GM12875 (cell line): ENCODE measurements around the gene SCFD2.

Experiments used
- H3K4me3 ChIP-seq: one replicate; pipeline ENCODE4 v1.5.1; 2011; ENCODE audit warnings: low read depth, low read length, control low read depth
- CTCF ChIP-seq: IDR thresholded peaks from 2 replicates; pipeline ENCODE4 v1.5.1; 2011; ENCODE audit warnings: low read depth, mild to moderate bottlenecking, control low read depth, inconsistent platforms, low read length, moderate library complexity, borderline replicate concordance; ENCODE audit not compliant: insufficient read depth

SCFD2 gene

DNA sequence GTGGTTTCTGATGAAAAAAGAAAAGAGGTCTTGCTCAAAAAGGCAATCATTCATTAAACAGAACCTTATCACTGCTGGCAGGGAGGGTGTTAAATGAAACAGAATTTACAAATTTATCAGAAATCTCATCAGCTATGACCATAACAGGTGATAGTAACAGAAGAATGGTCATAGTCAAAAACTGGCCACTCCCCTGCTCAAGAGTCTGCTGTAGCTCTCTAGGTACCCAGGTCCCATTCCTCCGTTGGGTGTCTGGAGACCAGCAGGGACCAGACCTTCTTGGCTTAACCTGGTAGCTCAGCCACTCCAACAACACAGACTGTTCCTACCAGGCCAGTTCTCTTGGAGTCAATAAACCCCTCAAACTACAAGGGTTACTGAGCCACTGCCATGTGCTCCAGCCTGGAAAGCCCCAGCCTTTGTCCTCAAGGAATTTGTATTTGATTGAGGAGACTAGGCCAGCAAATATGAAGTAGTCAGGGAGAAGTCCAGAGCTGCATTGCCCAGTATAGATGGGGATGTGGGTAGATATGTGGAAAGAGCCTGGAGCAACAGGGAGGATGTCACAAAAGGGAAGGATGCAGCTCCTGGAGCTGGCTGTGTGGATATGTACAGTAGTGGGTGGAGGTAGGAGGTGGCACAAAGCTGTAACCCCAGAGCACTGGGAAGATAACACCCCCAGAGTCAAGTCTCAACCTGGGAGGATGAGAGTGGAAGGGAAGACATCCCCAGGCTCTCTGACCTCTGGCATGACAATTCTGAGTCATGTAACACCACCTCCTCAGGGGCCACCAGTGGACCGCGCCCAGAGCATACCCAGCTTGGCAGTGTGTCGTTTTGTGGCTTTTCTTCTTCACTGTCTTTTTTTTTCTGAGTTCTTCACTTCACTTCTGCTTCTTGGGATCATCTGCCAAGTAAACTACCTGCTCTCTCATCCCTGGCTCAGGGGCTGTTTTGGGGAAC lies 481.9 kb downstream of the SCFD2 start:
- no peak overlapping the region for H3K4me3 ChIP-seq
- no peak for TF ChIP-seq CTCF

GRCh38 chr4:52883183-52883621 lies 482.7 kb downstream of the SCFD2 start:
- no peak overlapping the region for H3K4me3 ChIP-seq
- no peak for TF ChIP-seq CTCF

DNA sequence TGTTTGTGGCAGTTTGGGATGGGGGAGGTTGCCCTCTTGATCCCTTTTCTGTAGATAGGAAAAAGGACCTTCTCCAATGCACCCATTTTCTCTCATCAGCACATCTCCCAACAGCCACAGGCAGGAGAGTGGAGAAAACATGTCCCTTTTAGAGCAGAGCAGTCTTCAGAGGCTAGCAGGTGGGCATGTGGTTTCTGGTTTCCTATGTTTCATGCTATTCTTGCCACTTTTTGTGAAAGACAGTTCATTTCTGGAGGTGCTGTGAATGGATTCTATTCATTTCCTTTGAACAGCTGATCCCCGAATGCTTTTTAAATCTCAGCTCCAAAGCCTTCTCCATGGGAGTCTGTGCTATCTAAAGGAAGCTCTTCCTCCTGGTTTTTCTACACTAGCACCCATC lies 484.9 kb downstream of the SCFD2 start:
- TF ChIP-seq CTCF: no peak
- H3K4me3 ChIP-seq: no peak overlapping the region

DNA sequence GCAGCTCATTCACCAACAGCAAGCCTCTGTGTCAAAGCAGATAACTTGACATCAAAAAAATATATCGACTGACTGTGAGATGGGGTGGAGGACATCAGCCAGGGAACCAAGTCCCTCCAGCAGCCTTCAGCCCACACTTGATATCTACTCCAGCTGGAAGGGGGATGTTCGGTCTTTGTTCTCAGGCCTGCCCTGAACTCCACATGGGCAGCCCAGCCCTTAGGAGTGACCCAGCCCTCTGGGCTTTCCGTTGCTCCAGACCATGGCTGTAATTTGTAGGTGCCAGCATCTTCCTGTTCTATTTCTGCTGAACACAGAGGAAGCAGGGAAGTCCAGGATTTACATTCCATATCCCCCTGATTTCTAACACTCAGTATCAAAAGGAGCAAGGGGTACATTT lies 486.4 kb downstream of the SCFD2 start:
- no peak for TF ChIP-seq CTCF
- H3K4me3 ChIP-seq: no peak overlapping the region

- TF ChIP-seq CTCF: no peak
- no peak overlapping the region for H3K4me3 ChIP-seq
Measured at GRCh38 chr4:52877694-52878093, 488.2 kb downstream of the SCFD2 start.

DNA sequence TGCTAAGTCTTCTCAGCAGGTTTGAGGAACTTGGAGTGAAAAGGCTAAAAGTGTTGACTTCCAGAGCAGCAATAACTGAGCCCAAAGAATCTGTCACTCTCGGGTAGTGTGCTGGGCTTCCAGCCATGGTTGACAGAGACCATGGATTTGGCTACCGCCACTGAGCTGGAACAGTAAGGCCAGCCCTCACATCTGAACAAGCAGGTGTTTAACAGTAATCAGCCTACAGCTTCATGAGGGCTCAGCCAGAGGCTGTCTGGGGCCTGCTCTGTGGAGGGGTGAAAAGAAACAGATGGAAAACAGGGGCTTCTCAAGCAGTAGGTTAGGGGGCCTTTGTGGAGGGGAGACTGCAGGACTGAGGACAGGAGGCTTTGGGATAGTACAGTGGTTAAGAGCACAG lies 488.8 kb downstream of the SCFD2 start:
- no peak for TF ChIP-seq CTCF

DNA sequence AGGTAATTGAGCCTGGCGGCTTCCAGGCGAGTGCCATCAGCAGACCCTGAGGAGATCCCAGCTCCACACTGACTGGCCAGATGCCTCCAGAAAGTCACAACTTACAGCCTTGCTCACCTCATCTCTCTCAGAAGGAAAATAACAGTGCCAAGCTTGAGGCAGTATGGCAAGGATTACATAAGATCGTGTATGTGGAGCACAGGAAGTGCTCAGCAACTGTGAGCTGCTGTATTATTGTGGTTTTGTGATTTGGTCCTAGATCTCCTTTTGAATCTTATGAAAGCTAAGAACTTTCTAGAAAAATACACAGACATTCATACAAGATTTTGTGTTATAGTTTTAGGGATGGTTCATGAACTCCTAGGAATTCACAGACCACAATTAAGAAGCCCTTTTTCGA lies 489.8 kb downstream of the SCFD2 start:
- no peak overlapping the region for H3K4me3 ChIP-seq
- no peak for TF ChIP-seq CTCF

More for the DNA sequence above, 488.8 kb downstream of the SCFD2 start:
- H3K4me3 ChIP-seq: no peak overlapping the region
